SH-SY5Y (cell line): ENCODE data around the gene APOH.

Experiments
- GATA2 ChIP-seq: IDR thresholded peaks from 2 replicates; pipeline ENCODE4 v1.6.1; 2011; ENCODE audit warnings: mild to moderate bottlenecking, low read depth, low read length
- GATA3 ChIP-seq: IDR thresholded peaks from 2 replicates; pipeline ENCODE4 v1.6.1; 2011; ENCODE audit warnings: low read depth, mild to moderate bottlenecking, low read length, moderate library complexity

The APOH gene

DNA sequence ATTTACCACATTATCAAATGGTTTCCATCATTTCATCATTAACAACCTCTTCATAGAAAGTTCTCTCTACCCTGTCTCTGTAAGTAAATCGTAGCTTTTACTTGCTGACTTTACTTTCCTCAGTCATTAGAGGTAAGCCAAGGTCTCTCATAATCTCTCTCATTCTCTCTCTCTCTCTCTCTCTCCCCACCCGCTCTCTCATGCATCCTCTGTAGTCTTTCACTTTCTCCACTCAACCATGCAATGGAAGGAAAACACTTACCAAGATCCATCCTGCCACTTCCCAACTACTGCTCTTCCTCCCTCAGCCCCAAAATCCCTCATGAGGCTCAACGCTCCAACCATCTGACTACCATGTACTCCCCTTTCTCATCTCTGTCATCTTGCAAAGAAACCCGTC is 43.4 kb downstream of the APOH start:
- no peak for TF ChIP-seq GATA2
- TF ChIP-seq GATA3 = no peak

DNA sequence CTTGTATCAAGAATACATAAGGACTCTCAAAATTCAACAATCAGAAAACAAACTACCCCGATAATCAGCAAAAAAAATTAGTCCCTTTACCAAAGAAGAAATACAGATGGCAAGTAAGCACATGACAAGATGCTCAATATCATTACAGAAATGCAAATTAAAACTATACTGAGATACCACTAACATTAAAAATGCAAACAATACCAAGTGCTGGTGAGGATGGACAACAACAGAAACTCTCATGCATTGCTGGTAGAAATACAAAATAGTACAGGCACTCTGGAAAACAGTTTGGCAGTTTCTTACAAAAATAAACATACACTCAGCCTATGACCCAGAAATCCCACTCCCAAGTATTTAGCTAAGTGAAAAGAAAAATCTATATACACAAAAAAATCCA is 44.8 kb downstream of the APOH start:
- no peak for TF ChIP-seq GATA2
- no peak for TF ChIP-seq GATA3

DNA sequence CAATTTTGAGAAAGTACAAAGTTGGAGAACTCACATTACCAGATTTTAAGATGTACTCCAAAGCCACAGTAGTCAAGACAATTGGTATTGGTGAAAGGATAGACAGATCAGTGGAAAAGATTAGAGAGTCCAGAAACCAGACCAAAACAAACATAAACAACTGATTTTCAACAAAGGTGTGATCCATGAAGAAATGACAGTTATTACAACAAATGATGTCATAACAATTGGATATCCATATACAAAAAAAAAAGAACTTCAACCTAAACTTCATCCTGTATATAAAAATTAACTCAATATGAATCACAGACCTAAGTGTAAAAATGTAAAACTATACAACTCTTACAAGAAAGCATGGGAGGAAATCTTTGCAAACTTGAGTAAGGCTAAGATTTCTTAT is 45.7 kb downstream of the APOH start:
- no peak for TF ChIP-seq GATA2
- no peak for TF ChIP-seq GATA3

DNA sequence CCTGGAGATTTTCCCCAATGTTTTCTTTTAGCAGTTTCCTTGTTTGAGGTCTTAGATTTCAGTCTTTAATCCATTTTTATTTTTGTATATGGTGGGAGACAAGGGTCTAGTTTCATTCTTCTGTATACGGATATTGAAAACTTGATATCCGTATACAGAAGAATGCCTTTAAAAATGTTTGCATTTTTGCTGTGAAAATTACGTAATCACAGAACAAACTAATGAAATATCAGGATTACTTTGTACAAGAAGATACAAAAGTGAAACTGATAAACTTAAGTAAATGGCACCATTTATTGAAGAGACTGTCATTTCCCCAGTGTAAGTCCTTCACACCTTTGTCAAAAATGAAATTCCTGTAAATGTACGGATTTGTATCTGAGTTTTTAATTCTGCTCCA is 50.6 kb downstream of the APOH start:
- no peak for TF ChIP-seq GATA2
- no peak for TF ChIP-seq GATA3

DNA sequence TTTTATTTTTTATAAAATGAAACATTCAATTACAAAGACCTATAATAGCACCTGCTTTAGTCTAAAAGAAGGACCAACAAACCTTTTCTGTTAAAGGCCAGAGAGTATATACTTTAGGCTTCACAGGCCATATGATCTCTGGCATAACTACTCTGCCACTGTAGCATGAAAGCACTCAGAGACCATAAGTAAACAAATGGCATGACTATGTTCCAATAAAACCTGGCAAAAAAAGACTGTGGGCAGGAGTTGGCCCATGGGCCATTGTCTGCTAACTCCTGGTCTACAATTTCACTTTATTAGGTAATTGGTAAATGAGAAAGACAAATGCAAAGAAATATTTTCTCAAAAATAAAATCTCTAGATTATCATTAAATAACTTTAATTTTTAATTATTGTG is 52.2 kb downstream of the APOH start:
- TF ChIP-seq GATA3 (no peak), GATA2 (no peak)

DNA sequence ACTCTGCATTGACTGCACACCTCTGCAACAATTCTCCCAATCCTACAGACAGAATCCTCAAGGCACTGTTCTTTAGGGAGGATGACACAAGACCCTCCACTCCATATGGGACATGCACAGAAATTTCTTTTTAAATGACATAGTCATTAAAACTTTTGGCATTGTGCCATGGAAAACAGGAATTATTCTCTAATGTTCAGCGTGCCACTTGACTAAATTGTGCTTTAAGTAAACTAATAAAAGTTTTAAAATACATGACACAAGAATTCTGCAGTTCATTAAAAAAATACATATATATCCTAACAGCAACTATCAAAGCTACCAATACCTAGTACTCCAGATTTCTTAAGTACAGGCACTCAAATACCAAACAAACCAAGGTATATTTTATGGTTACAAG is 53.3 kb downstream of the APOH start:
- TF ChIP-seq GATA2 = no peak
- no peak for TF ChIP-seq GATA3

DNA sequence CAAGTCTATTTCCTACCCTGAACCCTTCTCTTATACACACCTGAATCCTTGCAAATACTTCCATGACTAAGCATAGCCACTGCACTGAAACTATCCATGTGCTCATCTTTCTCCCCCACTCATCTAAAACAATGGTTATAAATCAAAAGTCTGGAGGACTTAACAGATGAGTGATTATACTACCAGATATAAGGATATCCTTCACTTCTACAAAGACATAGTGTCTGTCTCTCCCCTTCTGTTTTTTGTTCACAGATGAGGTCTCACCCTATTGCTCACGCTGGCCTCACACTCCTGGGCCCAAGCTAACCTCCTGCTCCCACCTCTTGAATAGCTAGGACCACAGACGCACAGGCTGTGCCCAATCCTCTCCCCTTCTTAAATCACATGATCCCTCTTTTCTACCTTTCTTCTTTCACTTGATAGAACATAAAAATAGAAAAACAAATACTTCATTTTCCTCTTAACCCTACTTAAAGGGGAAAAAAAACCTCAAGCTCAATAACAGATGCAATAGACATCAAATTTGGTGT is 56.5 kb downstream of the APOH start:
- TF ChIP-seq GATA2 (no peak), GATA3 (no peak)

DNA sequence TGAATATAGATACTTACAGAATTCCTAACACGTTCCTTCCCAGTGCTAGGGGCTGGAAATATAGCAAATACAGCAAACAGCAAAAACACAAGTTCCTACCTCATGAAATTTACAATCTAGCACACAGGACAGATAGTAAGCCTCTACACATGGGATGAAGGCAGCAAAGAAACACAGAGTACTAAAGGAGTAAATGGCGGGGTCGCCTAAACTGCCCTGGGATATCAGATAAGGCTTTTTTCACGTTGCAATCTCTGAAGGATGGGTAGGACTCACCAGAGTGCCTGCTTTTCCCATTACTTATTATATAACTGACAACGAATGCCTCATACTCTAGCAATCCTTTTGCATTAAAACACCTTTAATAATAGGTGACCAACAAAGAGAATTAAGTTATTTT is 57.1 kb downstream of the APOH start:
- TF ChIP-seq GATA2 (no peak), GATA3 (no peak)

DNA sequence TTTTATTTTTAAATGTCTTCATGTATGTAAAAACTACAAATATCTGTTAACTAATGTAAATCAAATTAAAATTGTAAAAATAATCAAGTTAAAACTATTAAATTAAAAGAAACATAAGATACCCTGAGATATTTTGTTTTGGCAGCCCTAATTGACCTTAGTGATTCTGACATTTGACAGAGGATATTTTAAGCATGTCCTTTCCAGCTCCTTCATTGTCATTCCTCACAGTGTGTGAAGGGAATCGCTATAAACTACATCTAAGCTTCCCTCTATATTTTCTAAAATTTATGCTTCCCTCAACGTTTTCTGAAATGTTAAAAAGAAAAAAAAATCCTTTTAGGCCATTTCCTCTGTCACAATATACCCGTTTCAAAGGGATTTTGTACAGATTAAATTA is 57.5 kb downstream of the APOH start:
- no peak for TF ChIP-seq GATA3
- TF ChIP-seq GATA2 = no peak

DNA sequence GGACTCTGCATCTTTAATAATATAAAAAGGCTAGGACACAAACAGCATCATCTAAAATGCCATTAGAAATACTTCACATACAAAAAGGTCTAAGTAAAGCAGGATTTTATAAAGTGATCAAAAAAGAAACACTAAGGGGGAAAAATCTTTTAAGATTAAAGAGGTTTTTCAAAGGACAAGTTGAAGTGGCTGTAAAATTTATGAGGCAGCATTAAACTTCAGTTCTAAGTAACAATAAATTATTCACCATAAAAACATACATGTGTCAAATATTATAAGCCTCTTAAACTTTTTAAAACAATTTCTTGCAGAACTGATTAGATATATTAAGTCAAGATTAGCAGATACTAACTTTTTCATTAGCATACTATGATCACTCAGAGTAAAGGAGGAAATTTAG is 58.0 kb downstream of the APOH start:
- TF ChIP-seq GATA3 = no peak
- TF ChIP-seq GATA2 = no peak

DNA sequence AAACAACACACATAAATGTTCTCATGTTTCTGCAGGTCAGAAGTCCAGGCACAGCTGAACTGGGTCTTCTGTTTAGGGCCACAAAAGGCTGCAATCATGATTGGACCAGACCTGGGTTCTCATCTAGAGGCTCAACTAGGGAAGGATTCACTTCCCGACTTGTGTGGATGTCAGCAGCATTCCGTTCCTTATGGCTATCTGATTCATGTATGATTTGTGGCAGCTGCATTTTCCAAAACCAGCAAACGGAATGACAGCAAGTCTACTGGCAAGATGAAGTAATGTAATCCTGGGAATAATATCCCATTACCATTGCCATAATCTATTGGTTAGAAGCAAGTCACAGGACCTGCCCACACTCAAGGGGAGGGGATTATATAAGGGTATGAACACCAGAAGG is 59.4 kb downstream of the APOH start:
- no peak for TF ChIP-seq GATA2

DNA sequence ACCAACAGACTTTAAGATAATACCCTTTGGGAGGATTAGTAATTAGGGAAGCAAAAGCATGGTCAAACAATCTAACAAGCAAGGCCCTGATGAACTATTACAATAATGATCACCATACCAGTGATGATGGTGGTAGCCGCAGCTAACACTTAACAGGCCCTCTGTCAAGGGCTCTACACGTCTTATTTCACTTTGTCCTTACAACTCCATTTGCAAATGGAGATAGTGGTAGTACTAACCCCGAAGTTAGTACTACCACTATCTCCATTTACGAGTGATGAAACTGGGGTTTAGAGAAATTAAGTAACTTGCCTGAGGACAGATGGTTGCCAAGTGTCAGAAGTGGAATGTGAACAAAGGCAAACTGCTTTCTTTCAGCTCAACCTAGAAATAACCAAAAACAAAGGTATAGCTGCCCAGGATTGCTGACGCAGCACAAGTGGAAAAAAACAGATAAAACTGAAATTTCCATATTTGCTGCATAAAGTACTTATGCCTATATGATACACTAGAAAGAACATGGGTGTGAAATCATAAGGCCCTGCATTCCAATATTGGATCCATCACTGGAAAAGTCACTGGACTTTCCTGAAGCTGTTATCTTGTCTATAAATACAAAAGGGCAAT is 61.9 kb downstream of the APOH start:
- TF ChIP-seq GATA2 (no peak), GATA3 (no peak)

DNA sequence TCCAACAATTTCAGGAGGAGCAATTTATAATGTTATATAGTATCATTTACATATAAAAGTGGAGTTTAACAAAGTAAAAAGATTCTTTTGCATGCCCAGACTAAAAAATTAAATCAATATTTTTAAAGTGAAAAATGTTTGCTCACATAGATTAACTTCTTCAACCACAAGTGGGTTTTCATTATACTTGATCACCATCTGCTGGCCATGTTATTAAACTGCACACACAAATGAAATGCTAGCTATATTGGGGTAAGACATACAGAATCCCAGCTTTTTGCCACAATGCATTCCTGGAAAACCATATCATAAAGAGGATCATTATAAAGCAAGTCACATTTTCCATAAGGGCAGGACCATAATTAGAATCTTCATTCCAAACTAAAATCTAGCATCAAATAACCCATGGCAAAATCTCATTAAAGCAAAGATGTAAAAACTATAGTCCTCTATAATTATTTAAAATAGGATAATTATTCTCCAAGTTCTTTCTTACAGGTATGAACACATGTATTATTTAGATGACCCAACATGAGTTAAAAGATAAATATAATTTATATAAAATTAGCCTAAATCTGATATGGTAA is 63.6 kb downstream of the APOH start:
- TF ChIP-seq GATA2 = no peak
- no peak for TF ChIP-seq GATA3
